Psoas muscle (tissue), 8 donors: ENCODE results near the gene ZNF880. TPM values are rescaled to one million over a fixed set of nuclear protein-coding genes. Genes with fewer than 3 reads are reported as not detected.

Source experiments
- ATAC-seq, 4 donors: fragments of 200-7000 bp; cut with Tn5 transposase; one replicate each; pipeline ENCODE4 v1.9.1; 2020; ENCODE audit warnings: moderate library complexity in 3 of 4, mild to moderate bottlenecking in 2 of 4
- DNase-seq, 2 donors: peaks; one replicate each; pipeline ENCODE4 v3.0.0-alpha.2; 2020
- H3K27ac ChIP-seq: fragments of 200-600 bp; one replicate; pipeline ENCODE4 v1.8.0; 2022
- H3K27me3 ChIP-seq, 3 donors: fragments of 200-600 bp in 1 of 3; one replicate each; pipeline versions ENCODE4 v1.6.1 to v1.8.0; 2013 to 2022; ENCODE audit warnings: low read length in 2 of 3, mild to moderate bottlenecking in 2 of 3, moderate library complexity in 1 of 3; ENCODE audit not compliant: insufficient read depth in 3 of 3
- H3K36me3 ChIP-seq, 2 donors: fragments of 200-600 bp in 1 of 2; one replicate each; pipeline versions ENCODE4 v1.6.1 to v1.8.0; 2013 to 2022; ENCODE audit warnings: low read depth in 1 of 2, mild to moderate bottlenecking in 1 of 2, moderate library complexity in 1 of 2; ENCODE audit not compliant: insufficient read depth in 1 of 2
- H3K4me1 ChIP-seq: fragments of 200-600 bp; one replicate; pipeline ENCODE4 v1.8.0; 2022
- H3K4me3 ChIP-seq: fragments of 200-600 bp; one replicate; pipeline ENCODE4 v1.8.0; 2022; ENCODE audit warnings: mild to moderate bottlenecking
- H3K9me3 ChIP-seq: fragments of 200-600 bp; one replicate; pipeline ENCODE4 v1.8.0; 2022
- WGBS, 3 donors: extraction: QIAGEN DNeasy Blood & Tissue Kit; methylation state at CpG; one replicate each; pipeline versions ENCODE4 v1.1.6 to v1.1.7; 2013; 5-methylcytosine and 5-hydroxymethylcytosine counted together
- intact Hi-C, 2 donors: fragments of 100-400 bp; cut with DNase I; formaldehyde crosslinking; loops; one replicate each; pipeline versions ENCODE4 v1.11.0 to v1.14.2; 2022
- polyA plus RNA-seq, 3 donors: library from polyadenylated mRNA; stranded (reverse); fragments of 200-250 nt; gene quantifications; one replicate each; pipeline ENCODE4 v1.2.3, GENCODE V29; 2013
- total RNA-seq, 4 donors: library from RNA; stranded (reverse); fragmentation: NEBNext Ultra II Directional in 2 of 4; extraction: Animal tissue kit (Norgen Biotek cat#: 25700) in 2 of 4; gene quantifications; one replicate each; pipeline versions ENCODE4 v1.2.1 to v1.2.4, GENCODE V29; 2021 to 2023
- TF ChIP-seq, protein P1 (sequence below): fragments of 200-600 bp; IDR thresholded peaks from one replicate; pipeline ENCODE4 v1.8.0; 2022; ENCODE audit warnings: antibody characterized with exemption
- donor health status: healthy with polysubstance abuse.
- donor health status: DM: no; HTN: no; CAD: no; lungs with moderate emphysema.
- donor health status: Bipolar disorder and iron deficiency.
- donor health status: healthy.
- donor health status: DM: yes; HTN: yes; CAD: no.
- donor health status: DM: no; HTN: no; CAD: no.
- donor health status: DM: no; HTN: no; CAD: no.
- donor health status: DM: yes; HTN: yes; CAD: no.

ZNF880 gene
- total and polyA plus RNA-seq, 7 donors, result 4.2 to 12.0 (median 8.0) TPM

DNA sequence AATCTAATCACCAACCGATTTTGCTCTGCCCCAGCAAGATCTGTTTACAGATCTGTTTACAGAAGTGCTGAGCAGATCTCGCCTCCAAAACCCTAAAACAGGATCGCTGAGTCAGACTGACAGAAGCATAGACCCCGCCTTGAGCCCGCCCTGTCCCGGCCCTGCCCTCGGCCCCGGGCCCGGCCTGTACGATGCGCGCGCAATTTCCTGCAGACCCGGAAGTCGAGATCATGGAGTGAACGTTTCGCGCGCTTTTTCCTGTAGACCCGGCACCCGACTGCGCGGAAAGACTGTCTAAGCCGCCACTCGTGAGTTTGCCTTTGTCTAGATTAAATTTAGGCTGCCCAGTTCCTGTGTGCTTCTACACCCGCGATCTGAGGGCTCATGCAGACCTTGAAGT, 59.2 kb downstream of the ZNF880 start, which contains the start of gene ZNF534:
Gene ZNF534, plus strand, starts transcription at position 212 of the 400 bp plus-strand sequence. CDS start 2,327 bp downstream, outside the sequence.
- 61 to 63% (median 62%) methylated on average over 27 of the region's 27 CpGs for WGBS, 3 donors
- Histone ChIP-seq H3K27me3 (no peaks in the 10 kb centered on the region), H3K36me3 (peaks cover 0 to 8% of the 10 kb centered on the region in 2 donors), H3K4me3 (no peak within 1 kb of the TSS), H3K27ac (no peak within 1 kb of the TSS), H3K9me3 (peaks cover 24% of the 10 kb centered on the region), H3K4me1 (no peaks in the 10 kb centered on the region)
- DNase-seq (no peak), ATAC-seq (no peak)
- TF ChIP-seq, protein P1, sequence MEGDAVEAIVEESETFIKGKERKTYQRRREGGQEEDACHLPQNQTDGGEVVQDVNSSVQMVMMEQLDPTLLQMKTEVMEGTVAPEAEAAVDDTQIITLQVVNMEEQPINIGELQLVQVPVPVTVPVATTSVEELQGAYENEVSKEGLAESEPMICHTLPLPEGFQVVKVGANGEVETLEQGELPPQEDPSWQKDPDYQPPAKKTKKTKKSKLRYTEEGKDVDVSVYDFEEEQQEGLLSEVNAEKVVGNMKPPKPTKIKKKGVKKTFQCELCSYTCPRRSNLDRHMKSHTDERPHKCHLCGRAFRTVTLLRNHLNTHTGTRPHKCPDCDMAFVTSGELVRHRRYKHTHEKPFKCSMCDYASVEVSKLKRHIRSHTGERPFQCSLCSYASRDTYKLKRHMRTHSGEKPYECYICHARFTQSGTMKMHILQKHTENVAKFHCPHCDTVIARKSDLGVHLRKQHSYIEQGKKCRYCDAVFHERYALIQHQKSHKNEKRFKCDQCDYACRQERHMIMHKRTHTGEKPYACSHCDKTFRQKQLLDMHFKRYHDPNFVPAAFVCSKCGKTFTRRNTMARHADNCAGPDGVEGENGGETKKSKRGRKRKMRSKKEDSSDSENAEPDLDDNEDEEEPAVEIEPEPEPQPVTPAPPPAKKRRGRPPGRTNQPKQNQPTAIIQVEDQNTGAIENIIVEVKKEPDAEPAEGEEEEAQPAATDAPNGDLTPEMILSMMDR, result no peak
- intact Hi-C loops, result no loop called here

Other genes starting within 250 kb of the ZNF880 start
- 1 to 10 TPM; 1.8 to 6.2 (median 3.8) TPM for gene ZNF616, start 230.0 kb upstream of the ZNF880 start, total RNA-seq
- gene ZNF616, start 230.0 kb upstream of the ZNF880 start, polyA plus RNA-seq, result 1 to 10 TPM; 1.5 to 4.8 (median 2.2) TPM
- 1 to 10 TPM; 2.1 to 6.4 (median 3.9) TPM for gene ZNF836, start 198.3 kb upstream of the ZNF880 start, total RNA-seq
- gene ZNF836, start 198.3 kb upstream of the ZNF880 start, polyA plus RNA-seq, result 1 to 10 TPM; 1.3 to 4.4 (median 1.8) TPM
- 100 to 1,000 TPM; 182 to 340 (median 268) TPM for gene PPP2R1A, start 179.9 kb upstream of the ZNF880 start, total RNA-seq
- 100 to 1,000 TPM; 127 to 400 (median 139) TPM for gene PPP2R1A, start 179.9 kb upstream of the ZNF880 start, polyA plus RNA-seq
- 10 to 100 TPM in 2 of 4 donors, 1 to 10 TPM in 2; 6.3 to 10.4 (median 8.8) TPM for gene ZNF766, start 100.3 kb upstream of the ZNF880 start, total RNA-seq
- 10 to 100 TPM in 1 of 3 donors, 1 to 10 TPM in 2; 3.6 to 10.7 (median 3.8) TPM for gene ZNF766, start 100.3 kb upstream of the ZNF880 start, polyA plus RNA-seq
- gene ZNF480, start 72.8 kb upstream of the ZNF880 start, total RNA-seq, result 10 to 100 TPM in 1 of 4 donors, 1 to 10 TPM in 3; 6.2 to 10.5 (median 7.0) TPM
- gene ZNF480, start 72.8 kb upstream of the ZNF880 start, polyA plus RNA-seq, result 1 to 10 TPM; 4.6 to 7.0 (median 5.3) TPM
- gene ZNF610, start 33.7 kb upstream of the ZNF880 start, total RNA-seq, result 1 to 10 TPM in 2 of 4 donors, under 1 TPM in 2; 0.06 to 3.7 (median 1.1) TPM
- under 1 TPM; 0.10 to 0.62 (median 0.47) TPM for gene ZNF610, start 33.7 kb upstream of the ZNF880 start, polyA plus RNA-seq
- gene ZNF528, start 27.9 kb downstream of the ZNF880 start, total RNA-seq, result 10 to 100 TPM in 1 of 4 donors, 1 to 10 TPM in 3; 5.8 to 12.8 (median 6.0) TPM
- 10 to 100 TPM in 1 of 3 donors, 1 to 10 TPM in 2; 3.0 to 18.3 (median 4.2) TPM for gene ZNF528, start 27.9 kb downstream of the ZNF880 start, polyA plus RNA-seq
- gene ZNF534, start 59.2 kb downstream of the ZNF880 start, total RNA-seq, result under 1 TPM in 2 of 4 donors, not detected in 2; 0.11 to 0.16 TPM
- gene ZNF534, start 59.2 kb downstream of the ZNF880 start, polyA plus RNA-seq, result under 1 TPM; 0.07 to 0.52 (median 0.14) TPM
- gene ZNF578, start 83.6 kb downstream of the ZNF880 start, total RNA-seq, result under 1 TPM; 0.25 to 0.71 (median 0.54) TPM
- under 1 TPM; 0.10 to 0.55 (median 0.41) TPM for gene ZNF578, start 83.6 kb downstream of the ZNF880 start, polyA plus RNA-seq
- 10 to 100 TPM in 2 of 4 donors, 1 to 10 TPM in 2; 7.5 to 12.6 (median 10.1) TPM for gene ZNF808, start 157.7 kb downstream of the ZNF880 start, total RNA-seq
- 1 to 10 TPM in 2 of 3 donors, under 1 TPM in 1; 0.83 to 8.4 (median 2.0) TPM for gene ZNF808, start 157.7 kb downstream of the ZNF880 start, polyA plus RNA-seq
- gene ZNF701, start 200.4 kb downstream of the ZNF880 start, total RNA-seq, result 10 to 100 TPM in 1 of 4 donors, 1 to 10 TPM in 3; 4.5 to 10.3 (median 7.9) TPM
- gene ZNF701, start 200.4 kb downstream of the ZNF880 start, polyA plus RNA-seq, result 10 to 100 TPM in 1 of 3 donors, 1 to 10 TPM in 2; 2.0 to 10.5 (median 3.6) TPM